Panc1 (cell line): ENCODE results near the gene TPST2. TPM values are rescaled to one million over a fixed set of nuclear protein-coding genes. Genes with fewer than 3 reads are reported as not detected.

Experiments used
- ATAC-seq: fragments of 200-7000 bp; cut with Tn5 transposase; 2 replicates; pipeline ENCODE4 v1.9.1; 2020; ENCODE audit warnings: mild to moderate bottlenecking, moderate library complexity
- BruUV-seq: library from RNA; stranded (reverse); fragments of 400-500 nt; replicated peaks from 2 replicates; lab custom pipeline; 2021; lab: Mats Ljungman, UMichigan
- CTCF ChIA-PET: fragments of 300-600 bp; sonication (Branson Sonifier 250); formaldehyde crosslinking; loops from one replicate; lab custom pipeline; 2022; ENCODE audit warnings: antibody characterized with exemption; lab: Charles Lee
- POLR2A ChIA-PET: fragments of 300-600 bp; sonication (Branson Sonifier 250); formaldehyde crosslinking; loops from one replicate; lab custom pipeline; 2022; ENCODE audit warnings: antibody characterized with exemption; lab: Charles Lee
- DNase-seq: peaks from one replicate; pipeline ENCODE4 v3.0.0-alpha.2; 2010; ENCODE audit warnings: low read depth, low spot score
- H3K27ac ChIP-seq: 2 replicates; pipeline ENCODE4 v1.5.1; 2011; ENCODE audit warnings: mild to moderate bottlenecking, low read length, inconsistent platforms
- H3K27me3 ChIP-seq: fragments of 200-500 bp; sonication (Bioruptor generic); 2 replicates; pipeline ENCODE4 v1.6.0; 2014; ENCODE audit warnings: low read length, inconsistent platforms; ENCODE audit not compliant: control insufficient read depth, insufficient read depth
- H3K36me3 ChIP-seq: fragments of 200-500 bp; sonication (Bioruptor generic); 2 replicates; pipeline ENCODE4 v1.5.1; 2014; ENCODE audit warnings: inconsistent platforms, mild to moderate bottlenecking, low read length, moderate library complexity; ENCODE audit not compliant: control insufficient read depth, insufficient read depth
- H3K4me1 ChIP-seq: 2 replicates; pipeline ENCODE4 v1.5.1; 2011; ENCODE audit warnings: inconsistent platforms, mild to moderate bottlenecking, low read length, moderate library complexity; ENCODE audit not compliant: control insufficient read depth, insufficient read depth
- H3K4me3 ChIP-seq, 2 experiments: 2 replicates each; pipeline ENCODE4 v1.5.1; 2011 to 2012; ENCODE audit warnings: low read depth in 2 of 2, low read length in 2 of 2, mild to moderate bottlenecking in 2 of 2, inconsistent platforms in 1 of 2, moderate library complexity in 1 of 2
- H3K9me3 ChIP-seq: fragments of 200-500 bp; sonication (Bioruptor generic); 2 replicates; pipeline ENCODE4 v1.5.1; 2014; ENCODE audit warnings: low read depth, mild to moderate bottlenecking, inconsistent platforms, low read length, moderate library complexity; ENCODE audit not compliant: control insufficient read depth, insufficient read depth
- POLR2AphosphoS5 ChIP-seq: IDR thresholded peaks from 2 replicates; pipeline ENCODE4 v1.6.1; 2012; ENCODE audit warnings: mild to moderate bottlenecking, low read depth, low read length, moderate library complexity
- REST ChIP-seq, 2 experiments: IDR thresholded peaks; 2 replicates each; pipeline ENCODE4 v1.6.1; 2011 to 2012; ENCODE audit warnings: low read depth in 2 of 2, control low read depth in 1 of 2, low read length in 1 of 2, mild to moderate bottlenecking in 1 of 2, moderate library complexity in 1 of 2; ENCODE audit not compliant: insufficient read depth in 1 of 2
- SIN3A ChIP-seq: IDR thresholded peaks from 2 replicates; pipeline ENCODE4 v1.6.1; 2012; ENCODE audit warnings: low read depth, mild to moderate bottlenecking, low read length, moderate library complexity, borderline replicate concordance; ENCODE audit not compliant: insufficient read depth
- TCF7L2 ChIP-seq: IDR thresholded peaks from 2 replicates; pipeline ENCODE4 v1.6.1; 2011; ENCODE audit warnings: mild to moderate bottlenecking, low read depth, low read length, inconsistent platforms
- in situ Hi-C: cut with HindIII; loops from 2 replicates; pipeline ENCODE4 v1.10.0; 2016; ENCODE audit warnings: low sequenced_read_pairs, low pct_unique_long_range_greater_than_20kb
- intact Hi-C: fragments of 100-400 bp; cut with micrococcal nuclease; formaldehyde crosslinking; loops from one replicate; pipeline ENCODE4 v1.10.0; 2022; ENCODE audit not compliant: unreplicated experiment
- total RNA-seq: library from RNA; stranded (reverse); gene quantifications from one replicate; pipeline ENCODE4 v1.2.1, GENCODE V29; 2021; ENCODE audit not compliant: unreplicated experiment
- TF ChIP-seq, protein P1 (sequence below): fragments of 450-650 bp; IDR thresholded peaks from 2 replicates; pipeline ENCODE4 v1.5.1; 2017; ENCODE audit warnings: mild to moderate bottlenecking

The TPST2 gene
- total RNA-seq, 1 experiment from 2014 or later = 7.1 TPM

- peaks cover 28% of the 10 kb centered on the region for H3K4me1 ChIP-seq
- intact Hi-C loops = no loop called here
- H3K27ac ChIP-seq = peak overlapping the region; percentile 69; the same call in 1 of the 2 replicates
- TF ChIP-seq TCF7L2 (no peak), POLR2AphosphoS5 (no peak), REST (IDR thresholded peaks at IDR 0.05; ENCODE audit: insufficient read depth in 1 of 2, low read depth in 2 of 2, low read length in 1 of 2) (no peak), SIN3A (no peak)
- TF ChIP-seq, protein P1, sequence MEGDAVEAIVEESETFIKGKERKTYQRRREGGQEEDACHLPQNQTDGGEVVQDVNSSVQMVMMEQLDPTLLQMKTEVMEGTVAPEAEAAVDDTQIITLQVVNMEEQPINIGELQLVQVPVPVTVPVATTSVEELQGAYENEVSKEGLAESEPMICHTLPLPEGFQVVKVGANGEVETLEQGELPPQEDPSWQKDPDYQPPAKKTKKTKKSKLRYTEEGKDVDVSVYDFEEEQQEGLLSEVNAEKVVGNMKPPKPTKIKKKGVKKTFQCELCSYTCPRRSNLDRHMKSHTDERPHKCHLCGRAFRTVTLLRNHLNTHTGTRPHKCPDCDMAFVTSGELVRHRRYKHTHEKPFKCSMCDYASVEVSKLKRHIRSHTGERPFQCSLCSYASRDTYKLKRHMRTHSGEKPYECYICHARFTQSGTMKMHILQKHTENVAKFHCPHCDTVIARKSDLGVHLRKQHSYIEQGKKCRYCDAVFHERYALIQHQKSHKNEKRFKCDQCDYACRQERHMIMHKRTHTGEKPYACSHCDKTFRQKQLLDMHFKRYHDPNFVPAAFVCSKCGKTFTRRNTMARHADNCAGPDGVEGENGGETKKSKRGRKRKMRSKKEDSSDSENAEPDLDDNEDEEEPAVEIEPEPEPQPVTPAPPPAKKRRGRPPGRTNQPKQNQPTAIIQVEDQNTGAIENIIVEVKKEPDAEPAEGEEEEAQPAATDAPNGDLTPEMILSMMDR = no peak
- H3K36me3 ChIP-seq = peaks cover 2% of the 10 kb centered on the region
- H3K4me3 ChIP-seq = peak overlapping the region; percentile 27 to 43
- H3K9me3 ChIP-seq = no peaks in the 10 kb centered on the region
- CTCF ChIA-PET = interaction anchor here (0.6 kb wide), 1 partner anchor 165 kb away, joined by 3 read pairs; no protein-coding TSS in a partner anchor
- DNase-seq (no peak), ATAC-seq (no peak)
- in situ Hi-C loops = no loop called here
- POLR2A ChIA-PET = no interaction called here
- no peaks in the 10 kb centered on the region for H3K27me3 ChIP-seq
- BruUV-seq = no TSS peak
Measured at GRCh38 chr22:26479043-26479791, 110.7 kb downstream of the TPST2 start.

DNA sequence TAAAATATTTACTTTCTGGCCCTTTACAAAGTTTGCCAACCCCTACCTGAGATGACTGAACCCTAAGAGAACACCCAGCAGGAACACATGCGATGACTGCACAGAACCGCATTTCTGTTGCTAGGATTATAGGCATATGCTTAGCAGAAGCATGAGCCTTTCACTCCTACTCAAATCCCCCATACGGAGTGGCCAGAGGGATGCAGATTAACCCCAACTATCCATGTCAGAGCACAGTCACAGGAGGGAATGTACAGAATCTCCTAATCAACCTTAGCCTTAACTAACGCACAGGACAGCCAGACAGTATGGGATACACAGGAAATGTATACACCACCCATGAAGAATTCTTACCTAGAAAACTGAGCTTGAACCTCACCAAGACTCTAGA, 112.6 kb downstream of the TPST2 start:
- Histone ChIP-seq H3K9me3 (no peaks in the 10 kb centered on the region), H3K27ac (no peak overlapping the region), H3K27me3 (no peaks in the 10 kb centered on the region), H3K4me3 (no peak overlapping the region), H3K36me3 (peaks cover 2% of the 10 kb centered on the region; the same call in 1 of the 2 replicates), H3K4me1 (peaks cover 23% of the 10 kb centered on the region)
- no TSS peak for BruUV-seq
- no peak for TF ChIP-seq SIN3A
- no peak for TF ChIP-seq POLR2AphosphoS5
- TF ChIP-seq TCF7L2 = no peak
- TF ChIP-seq, protein P1 = no peak
- no peak for TF ChIP-seq REST (IDR thresholded peaks at IDR 0.05; ENCODE audit: insufficient read depth in 1 of 2, low read depth in 2 of 2, low read length in 1 of 2)
- ATAC-seq (no peak), DNase-seq (no peak)
- in situ Hi-C loops (no loop called here), intact Hi-C loops (no loop called here)
- ChIA-PET CTCF (no interaction called here), POLR2A (no interaction called here)
